ENCODE measurements around the gene TSTD1. TPM values are rescaled to one million over a fixed set of nuclear protein-coding genes. Genes with fewer than 3 reads are reported as not detected.
"Not testable (repeated sequence)": the region's sequence is repeated elsewhere in the genome, so short reads cannot be mapped to it uniquely, and the experiment has no call there.

TSTD1 gene
- total RNA-seq, 1 experiment from 2014 or later = not detected

- DNase-seq (ENCODE audit: low spot score) = no peak
Measured at GRCh38 chr1:161009602-161010211, 29.1 kb downstream of the TSTD1 start.

- DNase-seq (ENCODE audit: low spot score) = no peak
Measured at GRCh38 chr1:161008869-161009510, 29.8 kb downstream of the TSTD1 start.

- DNase-seq (ENCODE audit: low spot score) = no peak
Measured at GRCh38 chr1:161007369-161007768, 31.4 kb downstream of the TSTD1 start.

- DNase-seq (ENCODE audit: low spot score) = no peak
Measured at GRCh38 chr1:161006563-161006962, 32.2 kb downstream of the TSTD1 start.

GRCh38 chr1:161001525-161001924, 37.2 kb downstream of the TSTD1 start:
- no peak for DNase-seq (ENCODE audit: low spot score)

- no peak for DNase-seq (ENCODE audit: low spot score)
Measured at GRCh38 chr1:161000736-161001480, 37.9 kb downstream of the TSTD1 start.

GRCh38 chr1:160999376-160999775, 39.4 kb downstream of the TSTD1 start:
- no peak for DNase-seq (ENCODE audit: low spot score)

GRCh38 chr1:160997323-160998038, 41.3 kb downstream of the TSTD1 start:
- peak; percentile 71 for DNase-seq (ENCODE audit: low spot score)

GRCh38 chr1:160996178-160996577, 42.6 kb downstream of the TSTD1 start:
- DNase-seq (ENCODE audit: low spot score) = no peak

- DNase-seq (ENCODE audit: low spot score) = no peak
Measured at GRCh38 chr1:160993544-160994193, 45.1 kb downstream of the TSTD1 start.

GRCh38 chr1:160992036-160992435, 46.7 kb downstream of the TSTD1 start:
- not testable (repeated sequence) for DNase-seq (ENCODE audit: low spot score)

Other genes with a start within 250 kb of the TSTD1 start
- not detected in 2 replicates for gene LY9, start 242.8 kb downstream of the TSTD1 start, total RNA-seq (2014; rRNA removed; shearing (Covaris generic))
- not detected in 2 replicates for gene CD244, start 176.1 kb downstream of the TSTD1 start, total RNA-seq (2014; rRNA removed; shearing (Covaris generic))
- gene ITLN1, start 153.8 kb downstream of the TSTD1 start, total RNA-seq (2014; rRNA removed; shearing (Covaris generic)) = not detected in 2 replicates
- gene ITLN2, start 84.2 kb downstream of the TSTD1 start, total RNA-seq (2014; rRNA removed; shearing (Covaris generic)) = not detected in 2 replicates
- 5.2 and 6.4 TPM in 2 replicates for gene F11R, start 17.8 kb downstream of the TSTD1 start, total RNA-seq (2014; rRNA removed; shearing (Covaris generic))
- gene USF1, start 7.0 kb upstream of the TSTD1 start, total RNA-seq (2014; rRNA removed; shearing (Covaris generic)) = 57.7 and 60.3 TPM in 2 replicates
- gene ARHGAP30, start 30.9 kb upstream of the TSTD1 start, total RNA-seq (2014; rRNA removed; shearing (Covaris generic)) = 0.02 TPM in 1 of 2 replicates, not detected in the other
- 0.14 TPM in 1 of 2 replicates, not detected in the other for gene NECTIN4, start 50.6 kb upstream of the TSTD1 start, total RNA-seq (2014; rRNA removed; shearing (Covaris generic))
- gene KLHDC9, start 59.4 kb upstream of the TSTD1 start, total RNA-seq (2014; rRNA removed; shearing (Covaris generic)) = not detected in 2 replicates
- 85.6 and 94.8 TPM in 2 replicates for gene PFDN2, start 79.1 kb upstream of the TSTD1 start, total RNA-seq (2014; rRNA removed; shearing (Covaris generic))
- 34.9 and 36.6 TPM in 2 replicates for gene NIT1, start 79.1 kb upstream of the TSTD1 start, total RNA-seq (2014; rRNA removed; shearing (Covaris generic))
- 22.2 and 28.2 TPM in 2 replicates for gene DEDD, start 93.7 kb upstream of the TSTD1 start, total RNA-seq (2014; rRNA removed; shearing (Covaris generic))
- 140 and 161 TPM in 2 replicates for gene UFC1, start 115.0 kb upstream of the TSTD1 start, total RNA-seq (2014; rRNA removed; shearing (Covaris generic))
- 5.8 and 6.9 TPM in 2 replicates for gene USP21, start 120.5 kb upstream of the TSTD1 start, total RNA-seq (2014; rRNA removed; shearing (Covaris generic))
- 9.2 and 13.9 TPM in 2 replicates for gene PPOX, start 127.5 kb upstream of the TSTD1 start, total RNA-seq (2014; rRNA removed; shearing (Covaris generic))
- gene B4GALT3, start 138.5 kb upstream of the TSTD1 start, total RNA-seq (2014; rRNA removed; shearing (Covaris generic)) = 28.0 and 38.0 TPM in 2 replicates
- not detected in 2 replicates for gene ADAMTS4, start 160.1 kb upstream of the TSTD1 start, total RNA-seq (2014; rRNA removed; shearing (Covaris generic))
- gene NDUFS2, start 163.4 kb upstream of the TSTD1 start, total RNA-seq (2014; rRNA removed; shearing (Covaris generic)) = 101 and 120 TPM in 2 replicates
- 2.0 and 6.1 TPM in 2 replicates for gene FCER1G, start 176.3 kb upstream of the TSTD1 start, total RNA-seq (2014; rRNA removed; shearing (Covaris generic))
- not detected in 2 replicates for gene APOA2, start 184.7 kb upstream of the TSTD1 start, total RNA-seq (2014; rRNA removed; shearing (Covaris generic))
- 7.1 and 8.5 TPM in 2 replicates for gene TOMM40L, start 187.1 kb upstream of the TSTD1 start, total RNA-seq (2014; rRNA removed; shearing (Covaris generic))
- not detected in 2 replicates for gene NR1I3, start 199.2 kb upstream of the TSTD1 start, total RNA-seq (2014; rRNA removed; shearing (Covaris generic))
- not detected in 2 replicates for gene PCP4L1, start 219.8 kb upstream of the TSTD1 start, total RNA-seq (2014; rRNA removed; shearing (Covaris generic))